C4-2B (cell line): ENCODE results near the gene CIB4.

Experiments
- ZFX ChIP-seq: fragments of 450-650 bp; IDR thresholded peaks from 2 replicates; pipeline ENCODE4 v1.6.1; 2017
- TF ChIP-seq, protein P1 (sequence below): fragments of 450-650 bp; conservative IDR thresholded peaks from 2 replicates; pipeline ENCODE4 v1.5.1; 2017; ENCODE audit warnings: mild to moderate bottlenecking

GRCh38 chr2:26590508-26590907 is 50.7 kb downstream of the CIB4 start:
- TF ChIP-seq, protein P1, sequence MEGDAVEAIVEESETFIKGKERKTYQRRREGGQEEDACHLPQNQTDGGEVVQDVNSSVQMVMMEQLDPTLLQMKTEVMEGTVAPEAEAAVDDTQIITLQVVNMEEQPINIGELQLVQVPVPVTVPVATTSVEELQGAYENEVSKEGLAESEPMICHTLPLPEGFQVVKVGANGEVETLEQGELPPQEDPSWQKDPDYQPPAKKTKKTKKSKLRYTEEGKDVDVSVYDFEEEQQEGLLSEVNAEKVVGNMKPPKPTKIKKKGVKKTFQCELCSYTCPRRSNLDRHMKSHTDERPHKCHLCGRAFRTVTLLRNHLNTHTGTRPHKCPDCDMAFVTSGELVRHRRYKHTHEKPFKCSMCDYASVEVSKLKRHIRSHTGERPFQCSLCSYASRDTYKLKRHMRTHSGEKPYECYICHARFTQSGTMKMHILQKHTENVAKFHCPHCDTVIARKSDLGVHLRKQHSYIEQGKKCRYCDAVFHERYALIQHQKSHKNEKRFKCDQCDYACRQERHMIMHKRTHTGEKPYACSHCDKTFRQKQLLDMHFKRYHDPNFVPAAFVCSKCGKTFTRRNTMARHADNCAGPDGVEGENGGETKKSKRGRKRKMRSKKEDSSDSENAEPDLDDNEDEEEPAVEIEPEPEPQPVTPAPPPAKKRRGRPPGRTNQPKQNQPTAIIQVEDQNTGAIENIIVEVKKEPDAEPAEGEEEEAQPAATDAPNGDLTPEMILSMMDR = no peak
- no peak for TF ChIP-seq ZFX
